Measurements from ENCODE around the gene PIK3R3.

- TF ChIP-seq, protein P1, sequence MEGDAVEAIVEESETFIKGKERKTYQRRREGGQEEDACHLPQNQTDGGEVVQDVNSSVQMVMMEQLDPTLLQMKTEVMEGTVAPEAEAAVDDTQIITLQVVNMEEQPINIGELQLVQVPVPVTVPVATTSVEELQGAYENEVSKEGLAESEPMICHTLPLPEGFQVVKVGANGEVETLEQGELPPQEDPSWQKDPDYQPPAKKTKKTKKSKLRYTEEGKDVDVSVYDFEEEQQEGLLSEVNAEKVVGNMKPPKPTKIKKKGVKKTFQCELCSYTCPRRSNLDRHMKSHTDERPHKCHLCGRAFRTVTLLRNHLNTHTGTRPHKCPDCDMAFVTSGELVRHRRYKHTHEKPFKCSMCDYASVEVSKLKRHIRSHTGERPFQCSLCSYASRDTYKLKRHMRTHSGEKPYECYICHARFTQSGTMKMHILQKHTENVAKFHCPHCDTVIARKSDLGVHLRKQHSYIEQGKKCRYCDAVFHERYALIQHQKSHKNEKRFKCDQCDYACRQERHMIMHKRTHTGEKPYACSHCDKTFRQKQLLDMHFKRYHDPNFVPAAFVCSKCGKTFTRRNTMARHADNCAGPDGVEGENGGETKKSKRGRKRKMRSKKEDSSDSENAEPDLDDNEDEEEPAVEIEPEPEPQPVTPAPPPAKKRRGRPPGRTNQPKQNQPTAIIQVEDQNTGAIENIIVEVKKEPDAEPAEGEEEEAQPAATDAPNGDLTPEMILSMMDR (IDR thresholded peaks at IDR 0.05), result no peak
- no peak for TF ChIP-seq POLR2A (IDR thresholded peaks at IDR 0.05)
Measured at GRCh38 chr1:46044116-46044515, 88.3 kb downstream of the PIK3R3 start.
